Measurements from ENCODE around the gene MUC5AC.

DNA sequence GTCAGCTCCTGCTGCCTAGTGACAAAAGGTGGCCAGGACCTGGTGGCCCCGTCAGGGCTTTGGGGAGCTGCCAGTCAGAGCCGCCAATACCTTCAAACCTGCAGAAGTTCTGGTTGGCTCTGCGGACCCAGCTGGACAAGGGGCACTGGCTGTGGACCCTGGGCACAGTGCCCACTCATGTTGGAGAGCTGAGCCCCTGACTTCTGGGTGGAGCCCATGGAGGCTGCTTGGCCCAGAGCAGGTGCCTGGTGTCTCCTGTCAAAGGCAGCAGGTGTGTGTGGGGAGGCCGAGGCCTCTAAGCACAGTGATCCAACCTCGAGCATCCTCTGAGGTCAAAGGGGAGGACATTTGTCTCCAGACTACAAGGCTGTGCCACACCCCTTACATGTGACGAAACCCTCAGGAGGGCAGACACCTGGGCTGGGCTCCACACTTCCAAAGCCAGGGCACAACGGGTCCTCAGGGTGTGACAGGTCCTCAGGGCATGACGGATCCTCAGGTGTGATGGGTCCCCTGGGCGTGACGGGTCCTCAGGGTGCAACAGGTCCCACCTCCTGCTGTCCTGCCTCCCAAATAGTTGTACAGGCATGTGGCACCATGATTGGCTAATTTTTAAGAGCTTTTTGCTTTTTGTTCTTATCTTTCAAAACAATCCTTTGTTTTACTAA lies 46.1 kb upstream of the MUC5AC start:
- no peak for TF ChIP-seq EZH2 (IDR thresholded peaks at IDR 0.05; ENCODE audit: insufficient read depth, poor library complexity, severe bottlenecking)
- no peak for TF ChIP-seq EZH2phosphoT487 (IDR thresholded peaks at IDR 0.05; ENCODE audit: insufficient read depth, low read depth)

Measured in GM23248 (cell line).